ENCODE data around the gene ADNP2.

Gene ADNP2

DNA sequence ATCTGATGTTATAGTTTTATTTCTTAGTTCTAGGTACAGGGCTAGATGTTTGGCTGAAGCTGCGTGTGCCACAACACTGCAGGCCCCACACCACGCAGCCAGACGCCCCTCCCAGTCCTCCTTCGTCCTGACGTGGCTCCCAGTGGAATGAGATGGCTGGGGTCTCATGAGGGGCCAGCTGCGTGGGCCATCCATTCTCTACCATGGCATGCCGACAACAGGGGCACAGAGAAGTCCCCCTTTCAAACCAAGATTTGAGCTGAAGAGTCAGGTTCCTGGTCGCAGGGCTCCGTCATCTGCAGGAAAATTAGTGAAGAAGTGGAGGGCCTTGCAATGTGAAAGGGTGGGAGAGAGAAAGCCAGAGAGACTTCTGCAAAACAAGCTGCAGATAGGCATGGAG, 73.8 kb downstream of the ADNP2 start:
- H3K4me3 ChIP-seq (ENCODE audit: low read depth, low read length) = no peak overlapping the region
- TF ChIP-seq POLR2A (IDR thresholded peaks at IDR 0.05; ENCODE audit: extremely low read depth, insufficient read length) = no peak
- DNase-seq (ENCODE audit: low read depth) = no peak

DNA sequence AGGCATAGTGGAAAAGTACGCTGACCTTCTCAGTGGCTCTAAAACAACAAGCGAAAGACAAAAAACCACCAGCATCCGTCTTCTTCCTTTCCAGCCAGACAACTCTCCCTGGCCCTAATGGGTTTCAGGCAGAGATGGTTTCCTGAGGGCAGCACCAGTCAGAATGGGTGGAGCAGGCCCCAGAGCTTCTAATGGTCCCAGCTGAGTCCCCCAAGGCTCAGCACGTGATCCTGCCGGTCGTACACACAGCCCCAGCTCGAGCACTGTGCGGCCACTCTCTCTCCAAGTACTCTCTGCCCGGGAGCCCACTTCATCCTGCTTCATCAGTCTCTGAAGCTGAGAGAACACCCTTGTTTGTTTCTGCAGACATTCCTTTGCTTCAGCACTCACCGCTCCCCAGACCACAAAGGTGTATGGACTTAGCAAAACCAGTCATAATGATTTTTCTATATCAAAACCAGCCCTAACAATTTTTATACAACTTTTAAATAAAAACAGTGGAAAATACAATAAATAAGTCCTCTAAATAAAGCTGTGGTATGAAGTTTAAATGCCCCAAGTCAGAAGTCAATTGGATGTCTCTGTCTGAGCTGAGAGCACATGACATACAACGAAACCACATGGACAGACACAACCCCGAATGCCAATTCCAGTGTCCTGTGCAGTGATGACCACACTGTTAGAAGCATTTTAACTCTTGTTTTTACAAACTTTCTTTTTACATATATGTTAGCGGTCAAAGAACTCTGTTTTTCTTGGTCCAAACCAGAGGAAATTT, 74.4 kb downstream of the ADNP2 start:
- DNase-seq (ENCODE audit: low read depth) = no peak
- TF ChIP-seq POLR2A (IDR thresholded peaks at IDR 0.05; ENCODE audit: extremely low read depth, insufficient read length) (no peak), MYC (IDR thresholded peaks at IDR 0.05; ENCODE audit: low read depth, low read length) (no peak)
- TF ChIP-seq, protein P1, sequence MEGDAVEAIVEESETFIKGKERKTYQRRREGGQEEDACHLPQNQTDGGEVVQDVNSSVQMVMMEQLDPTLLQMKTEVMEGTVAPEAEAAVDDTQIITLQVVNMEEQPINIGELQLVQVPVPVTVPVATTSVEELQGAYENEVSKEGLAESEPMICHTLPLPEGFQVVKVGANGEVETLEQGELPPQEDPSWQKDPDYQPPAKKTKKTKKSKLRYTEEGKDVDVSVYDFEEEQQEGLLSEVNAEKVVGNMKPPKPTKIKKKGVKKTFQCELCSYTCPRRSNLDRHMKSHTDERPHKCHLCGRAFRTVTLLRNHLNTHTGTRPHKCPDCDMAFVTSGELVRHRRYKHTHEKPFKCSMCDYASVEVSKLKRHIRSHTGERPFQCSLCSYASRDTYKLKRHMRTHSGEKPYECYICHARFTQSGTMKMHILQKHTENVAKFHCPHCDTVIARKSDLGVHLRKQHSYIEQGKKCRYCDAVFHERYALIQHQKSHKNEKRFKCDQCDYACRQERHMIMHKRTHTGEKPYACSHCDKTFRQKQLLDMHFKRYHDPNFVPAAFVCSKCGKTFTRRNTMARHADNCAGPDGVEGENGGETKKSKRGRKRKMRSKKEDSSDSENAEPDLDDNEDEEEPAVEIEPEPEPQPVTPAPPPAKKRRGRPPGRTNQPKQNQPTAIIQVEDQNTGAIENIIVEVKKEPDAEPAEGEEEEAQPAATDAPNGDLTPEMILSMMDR (IDR thresholded peaks at IDR 0.05; ENCODE audit: low read depth, low read length) = no peak
- TF ChIP-seq, protein P2, sequence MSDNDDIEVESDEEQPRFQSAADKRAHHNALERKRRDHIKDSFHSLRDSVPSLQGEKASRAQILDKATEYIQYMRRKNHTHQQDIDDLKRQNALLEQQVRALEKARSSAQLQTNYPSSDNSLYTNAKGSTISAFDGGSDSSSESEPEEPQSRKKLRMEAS (IDR thresholded peaks at IDR 0.05; ENCODE audit: low read depth, low read length) = no peak
- H3K4me3 ChIP-seq (ENCODE audit: low read depth, low read length) = no peak overlapping the region

DNA sequence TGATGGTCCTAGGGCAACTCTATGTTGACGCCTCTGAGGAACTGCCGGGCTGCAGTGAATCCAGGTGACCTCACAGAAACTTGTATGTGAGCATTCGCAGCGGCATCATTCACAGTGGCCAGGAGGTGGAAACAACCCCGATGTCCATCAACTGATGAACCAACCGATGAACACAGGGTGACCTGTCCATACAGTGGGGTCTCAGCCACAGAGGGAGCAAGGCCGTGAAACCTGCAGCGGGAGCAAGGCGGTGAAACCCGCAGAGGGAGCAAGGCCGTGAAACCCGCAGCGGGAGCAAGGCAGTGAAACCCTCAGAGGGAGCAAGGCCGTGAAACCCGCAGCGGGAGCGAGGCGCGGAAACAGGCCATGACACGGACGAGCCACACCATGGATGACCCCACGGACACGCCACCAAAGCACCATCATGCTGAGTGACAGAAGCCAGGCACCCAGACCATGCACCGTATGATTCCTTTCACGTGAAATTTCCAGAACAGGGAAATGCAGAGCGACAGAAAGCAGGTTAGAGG, 75.2 kb downstream of the ADNP2 start:
- TF ChIP-seq, protein P1 (IDR thresholded peaks at IDR 0.05; ENCODE audit: low read depth, low read length) = no peak
- TF ChIP-seq POLR2A (IDR thresholded peaks at IDR 0.05; ENCODE audit: extremely low read depth, insufficient read length) = no peak
- TF ChIP-seq, protein P2 (IDR thresholded peaks at IDR 0.05; ENCODE audit: low read depth, low read length) = no peak
- no peak for TF ChIP-seq MYC (IDR thresholded peaks at IDR 0.05; ENCODE audit: low read depth, low read length)
- no peak overlapping the region for H3K4me3 ChIP-seq (ENCODE audit: low read depth, low read length)
- no peak for DNase-seq (ENCODE audit: low read depth)

DNA sequence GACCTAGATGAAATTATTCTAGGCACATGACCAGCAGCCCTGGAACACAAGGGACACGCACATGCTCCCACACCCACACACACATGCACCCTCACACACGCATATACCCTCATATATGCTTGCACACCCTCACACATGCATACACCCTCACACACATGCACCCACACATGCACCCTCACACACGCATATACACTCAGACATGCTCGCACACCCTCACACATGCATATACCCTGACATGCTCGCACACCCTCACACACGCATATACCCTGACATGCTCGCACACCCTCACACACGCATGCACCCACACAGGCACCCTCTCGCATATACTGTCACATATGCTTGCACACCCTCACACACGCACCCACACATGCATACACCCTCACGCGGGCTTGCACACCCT, 76.5 kb downstream of the ADNP2 start:
- TF ChIP-seq, protein P1 (IDR thresholded peaks at IDR 0.05; ENCODE audit: low read depth, low read length) = no peak
- TF ChIP-seq, protein P2 (IDR thresholded peaks at IDR 0.05; ENCODE audit: low read depth, low read length) = no peak
- TF ChIP-seq POLR2A (IDR thresholded peaks at IDR 0.05; ENCODE audit: extremely low read depth, insufficient read length) (no peak), MYC (IDR thresholded peaks at IDR 0.05; ENCODE audit: low read depth, low read length) (no peak)
- no peak overlapping the region for H3K4me3 ChIP-seq (ENCODE audit: low read depth, low read length)

DNA sequence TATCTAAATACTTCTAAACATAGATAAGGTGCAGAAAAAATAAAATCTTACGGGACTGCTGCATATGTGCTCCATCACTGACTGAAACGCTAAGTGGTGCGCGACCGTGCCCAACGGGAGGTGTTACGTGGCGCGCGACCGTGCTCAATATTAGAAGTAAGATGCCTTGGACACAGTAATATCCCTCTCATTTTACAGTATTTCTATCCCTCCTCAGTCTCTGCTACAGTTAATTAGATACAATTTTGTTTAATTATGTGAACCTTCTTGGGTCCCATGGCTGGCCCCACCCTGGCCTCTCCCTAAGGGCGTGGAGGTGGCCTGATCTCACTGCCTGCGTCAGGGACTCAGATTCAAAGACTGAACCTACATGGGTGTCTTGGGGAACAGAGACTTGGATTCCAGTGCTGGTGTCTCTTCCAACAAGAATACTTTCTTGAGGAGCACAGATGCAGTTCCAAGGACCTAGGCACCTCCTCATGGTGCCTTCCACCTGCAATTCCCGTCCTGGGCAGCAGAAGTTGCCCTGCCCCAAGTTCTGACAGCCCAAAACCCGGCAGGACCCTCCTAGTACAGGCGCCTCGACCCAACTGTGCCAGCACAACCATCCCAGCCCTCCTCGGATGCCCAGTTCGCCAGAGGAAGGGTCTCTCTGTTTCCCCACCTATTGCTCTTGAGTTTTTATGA, 79.0 kb downstream of the ADNP2 start:
- TF ChIP-seq, protein P1 (IDR thresholded peaks at IDR 0.05; ENCODE audit: low read depth, low read length) = no peak
- TF ChIP-seq POLR2A (IDR thresholded peaks at IDR 0.05; ENCODE audit: extremely low read depth, insufficient read length) (no peak), MYC (IDR thresholded peaks at IDR 0.05; ENCODE audit: low read depth, low read length) (no peak)
- TF ChIP-seq, protein P2 (IDR thresholded peaks at IDR 0.05; ENCODE audit: low read depth, low read length) = no peak
- DNase-seq (ENCODE audit: low read depth) = no peak
- H3K4me3 ChIP-seq (ENCODE audit: low read depth, low read length) = no peak overlapping the region

More for the DNA sequence above, 76.5 kb downstream of the ADNP2 start:
- no peak for DNase-seq (ENCODE audit: low read depth)

Data from NB4 (cell line).